Adrenal gland (tissue), 12 donors: ENCODE data around the gene CDH12. TPM values are rescaled to one million over a fixed set of nuclear protein-coding genes. Genes with fewer than 3 reads are reported as not detected.

ENCODE experiments used
- DNase-seq, 7 donors: peaks; one replicate each; pipeline ENCODE4 v3.0.0-alpha.2; 2019 to 2020
- H3K27ac ChIP-seq, 5 donors: fragments of 200-600 bp; sonication (generic) in 4 of 5; 1 replicate in 3 of 5; 2 replicates in 2 of 5; pipeline versions ENCODE4 v1.5.1 to v1.8.0; 2016 to 2020; ENCODE audit warnings: mild to moderate bottlenecking in 1 of 5
- H3K27me3 ChIP-seq: fragments of 200-600 bp; 2 replicates; pipeline ENCODE4 v1.8.0; 2021
- H3K36me3 ChIP-seq, 2 donors: fragments of 200-600 bp; replicated peaks in 1 of 2; 1 replicate in 1 of 2; 2 replicates in 1 of 2; pipeline versions ENCODE4 v1.5.1 to v1.8.0; 2018 to 2022
- H3K4me1 ChIP-seq, 2 donors: fragments of 200-600 bp; replicated peaks in 1 of 2; 1 replicate in 1 of 2; 2 replicates in 1 of 2; pipeline versions ENCODE4 v1.5.1 to v1.8.0; 2018 to 2021
- H3K4me3 ChIP-seq, 4 donors: fragments of 200-600 bp; sonication (generic) in 3 of 4; one replicate each; pipeline ENCODE4 v1.5.1; 2016 to 2018
- H3K9me3 ChIP-seq, 3 donors: fragments of 200-600 bp; sonication (generic) in 1 of 3; replicated peaks in 1 of 3; 1 replicate in 2 of 3; 2 replicates in 1 of 3; pipeline versions ENCODE4 v1.5.1 to v1.8.0; 2016 to 2021
- POLR2A ChIP-seq, 2 donors: fragments of 450-650 bp; IDR thresholded peaks; one replicate each; pipeline ENCODE4 v1.6.1; 2017; ENCODE audit warnings: antibody characterized with exemption in 2 of 2, mild to moderate bottlenecking in 2 of 2, moderate library complexity in 1 of 2
- WGBS, 4 donors: extraction: QIAGEN DNeasy Blood & Tissue Kit in 2 of 4; methylation state at CpG; one replicate each; pipeline versions ENCODE4 v1.1.5 to v1.1.7; 2013 to 2017; 5-methylcytosine and 5-hydroxymethylcytosine counted together
- intact Hi-C, 2 donors: fragments of 100-400 bp; cut with DNase I; formaldehyde crosslinking; loops; one replicate each; pipeline versions ENCODE4 v1.14.1 to v1.15.0; 2022 to 2023
- polyA plus RNA-seq, 3 donors: library from polyadenylated mRNA; stranded (reverse); fragments of 200-250 nt in 2 of 3; fragments of 350-450 nt in 1 of 3; fragmentation: Illumina TruSeq in 1 of 3; extraction: RNeasy Lipid Tissue Mini Kit (QIAGEN cat#74804) in 1 of 3; gene quantifications; one replicate each; pipeline ENCODE4 v1.2.3, GENCODE V29; 2013 to 2014
- total RNA-seq, 9 donors: library from RNA; depleted of rRNA in 4 of 9; stranded (reverse); fragments of >200 nt in 4 of 9; fragments of 120-200 nt in 1 of 9; fragmentation: NEBNext Ultra II Directional in 1 of 9; extraction: Animal tissue kit (Norgen Biotek cat#: 25700) in 1 of 9; gene quantifications; one replicate each; pipeline versions ENCODE4 v1.1.0 to v1.2.4, GENCODE V29; 2013 to 2023
- TF ChIP-seq, protein P1 (sequence below), 6 experiments: fragments of 450-650 bp in 4 of 6; fragments of 200-600 bp in 2 of 6; sonication (generic) in 1 of 6; IDR thresholded peaks; 1 replicate in 5 of 6; 2 replicates in 1 of 6; pipeline versions ENCODE4 v1.5.1 to v1.8.0; 2016 to 2021; ENCODE audit warnings: antibody characterized with exemption in 6 of 6, mild to moderate bottlenecking in 2 of 6, moderate library complexity in 1 of 6
- donor health status: healthy with polysubstance abuse.
- donor health status: Bipolar disorder and iron deficiency.
- donor health status: DM: yes; HTN: yes; CAD: no.
- donor health status: DM: no; HTN: no; CAD: no.
- donor health status: DM: no; HTN: no; CAD: no.
- donor health status: DM: yes; HTN: yes; CAD: no.

The CDH12 gene
- total and polyA plus RNA-seq, 12 donors = 0.80 to 16.5 (median 7.8) TPM

DNA sequence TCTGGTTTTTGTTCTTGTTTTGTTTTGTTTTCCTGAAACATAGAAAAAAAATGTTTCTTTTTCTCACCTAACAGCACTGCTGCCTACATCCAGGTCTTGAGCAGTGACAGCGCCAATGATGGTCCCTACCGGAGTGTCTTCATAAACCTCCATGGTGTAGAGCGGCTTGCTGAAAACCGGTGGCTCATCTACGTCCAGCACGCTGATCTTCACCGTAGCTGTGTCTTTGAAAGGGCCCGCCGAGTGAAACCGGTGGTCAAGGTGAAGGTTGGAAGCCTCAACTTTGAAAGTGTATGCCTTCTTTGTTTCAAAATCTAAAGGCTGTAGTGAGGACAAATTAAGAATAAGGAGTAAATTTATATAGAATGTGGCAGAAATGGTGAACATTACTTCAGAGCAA, 1051.0 kb downstream of the CDH12 start:
- no peak for DNase-seq
- no peaks in the 10 kb centered on the region for H3K4me1 ChIP-seq

DNA sequence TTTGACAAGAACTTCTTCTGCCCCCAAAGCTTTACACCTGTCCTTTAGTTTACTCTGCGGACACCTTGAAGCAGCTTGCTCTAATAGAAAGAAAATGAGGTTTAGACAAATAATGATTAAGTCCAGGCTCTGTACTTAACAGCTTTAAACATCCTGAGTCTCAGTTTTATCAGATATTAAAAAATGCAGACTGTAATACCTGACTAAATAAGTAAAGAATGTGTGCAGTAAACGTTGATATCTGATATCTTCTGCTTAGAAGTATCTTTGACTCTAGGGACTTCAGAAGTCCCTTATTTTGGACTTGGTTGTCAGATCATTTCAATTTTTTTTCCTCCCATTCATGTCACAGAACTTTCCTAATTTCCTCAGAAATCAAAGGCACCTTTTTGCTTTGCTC, 1060.4 kb downstream of the CDH12 start:
- H3K9me3 ChIP-seq = peaks cover 0 to 6% (median 0%) of the 10 kb centered on the region in 3 donors
- no peak overlapping the region for H3K27ac ChIP-seq
- H3K4me3 ChIP-seq = no peak overlapping the region
- no peak for DNase-seq
- no peaks in the 10 kb centered on the region for H3K27me3 ChIP-seq
- no peak for TF ChIP-seq POLR2A (IDR thresholded peaks at IDR 0.05)
- TF ChIP-seq, protein P1, sequence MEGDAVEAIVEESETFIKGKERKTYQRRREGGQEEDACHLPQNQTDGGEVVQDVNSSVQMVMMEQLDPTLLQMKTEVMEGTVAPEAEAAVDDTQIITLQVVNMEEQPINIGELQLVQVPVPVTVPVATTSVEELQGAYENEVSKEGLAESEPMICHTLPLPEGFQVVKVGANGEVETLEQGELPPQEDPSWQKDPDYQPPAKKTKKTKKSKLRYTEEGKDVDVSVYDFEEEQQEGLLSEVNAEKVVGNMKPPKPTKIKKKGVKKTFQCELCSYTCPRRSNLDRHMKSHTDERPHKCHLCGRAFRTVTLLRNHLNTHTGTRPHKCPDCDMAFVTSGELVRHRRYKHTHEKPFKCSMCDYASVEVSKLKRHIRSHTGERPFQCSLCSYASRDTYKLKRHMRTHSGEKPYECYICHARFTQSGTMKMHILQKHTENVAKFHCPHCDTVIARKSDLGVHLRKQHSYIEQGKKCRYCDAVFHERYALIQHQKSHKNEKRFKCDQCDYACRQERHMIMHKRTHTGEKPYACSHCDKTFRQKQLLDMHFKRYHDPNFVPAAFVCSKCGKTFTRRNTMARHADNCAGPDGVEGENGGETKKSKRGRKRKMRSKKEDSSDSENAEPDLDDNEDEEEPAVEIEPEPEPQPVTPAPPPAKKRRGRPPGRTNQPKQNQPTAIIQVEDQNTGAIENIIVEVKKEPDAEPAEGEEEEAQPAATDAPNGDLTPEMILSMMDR (IDR thresholded peaks at IDR 0.05) = no peak
- intact Hi-C loops = no loop called here
- 63 to 80% (median 69%) methylated on average over 2 of the region's 2 CpGs for WGBS, 4 donors
- H3K36me3 ChIP-seq = no peaks in the 10 kb centered on the region
- no peaks in the 10 kb centered on the region for H3K4me1 ChIP-seq

More for the DNA sequence above, 1051.0 kb downstream of the CDH12 start:
- Histone ChIP-seq H3K36me3 (no peaks in the 10 kb centered on the region), H3K27ac (no peak overlapping the region), H3K4me3 (no peak overlapping the region), H3K9me3 (no peaks in the 10 kb centered on the region), H3K27me3 (no peaks in the 10 kb centered on the region)
- 90 to 94% (median 93%) methylated on average over 10 of the region's 10 CpGs for WGBS, 4 donors
- intact Hi-C loops = no loop called here
- TF ChIP-seq, protein P1 (IDR thresholded peaks at IDR 0.05) = no peak
- TF ChIP-seq POLR2A (IDR thresholded peaks at IDR 0.05) = no peak

DNA sequence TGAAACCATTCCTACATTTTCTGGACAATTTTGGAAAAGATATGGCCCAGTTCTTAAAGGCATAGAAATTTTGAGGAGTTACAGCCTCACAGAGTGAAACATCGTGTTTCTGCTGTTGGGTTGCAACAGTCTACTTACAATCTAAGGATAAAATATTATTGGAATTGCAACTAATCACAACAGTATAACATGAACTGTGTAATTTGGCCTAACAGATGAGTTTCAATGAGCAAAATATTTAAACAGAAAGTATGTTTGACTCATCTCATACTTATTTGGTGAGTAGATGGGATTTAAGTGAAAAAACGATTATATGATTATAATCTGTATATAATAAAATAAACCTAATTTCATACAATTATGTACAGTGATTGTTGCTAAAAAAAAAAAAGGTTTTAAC, 1061.8 kb downstream of the CDH12 start:
- no peak overlapping the region for H3K27ac ChIP-seq
- peaks cover 0 to 6% (median 0%) of the 10 kb centered on the region in 3 donors for H3K9me3 ChIP-seq
- intact Hi-C loops = no loop called here
- TF ChIP-seq POLR2A (IDR thresholded peaks at IDR 0.05) = no peak
- TF ChIP-seq, protein P1 (IDR thresholded peaks at IDR 0.05) = no peak
- H3K4me1 ChIP-seq = no peaks in the 10 kb centered on the region
- H3K36me3 ChIP-seq = no peaks in the 10 kb centered on the region
- no peak for DNase-seq
- 78 to 82% (median 80%) methylated on average over 2 of the region's 2 CpGs for WGBS, 4 donors
- H3K27me3 ChIP-seq = no peaks in the 10 kb centered on the region
- no peak overlapping the region for H3K4me3 ChIP-seq

DNA sequence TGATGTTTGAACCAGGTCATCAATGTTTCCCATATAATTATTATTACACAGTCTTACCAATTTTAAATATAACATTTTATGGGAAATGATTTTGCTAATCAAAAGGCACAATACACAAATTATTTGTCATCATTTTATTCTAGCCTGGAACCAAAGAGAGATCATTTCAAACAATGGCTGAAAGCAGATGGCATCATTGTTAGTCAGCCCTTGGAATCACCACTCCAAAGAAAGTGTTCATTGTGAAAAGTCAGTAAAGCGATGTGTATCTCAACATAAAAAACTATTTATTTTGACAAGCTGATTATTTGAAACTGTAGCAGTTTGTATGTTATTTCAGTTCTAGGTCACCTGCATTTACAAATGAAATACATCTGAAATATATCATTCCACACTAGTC, 1068.7 kb downstream of the CDH12 start:
- Histone ChIP-seq H3K9me3 (no peaks in the 10 kb centered on the region), H3K4me3 (no peak overlapping the region), H3K36me3 (no peaks in the 10 kb centered on the region), H3K4me1 (no peaks in the 10 kb centered on the region), H3K27me3 (no peaks in the 10 kb centered on the region), H3K27ac (no peak overlapping the region)
- 91 to 100% (median 94%) methylated on average over 1 of the region's 1 CpG for WGBS, 4 donors
- TF ChIP-seq, protein P1 (IDR thresholded peaks at IDR 0.05) = no peak
- TF ChIP-seq POLR2A (IDR thresholded peaks at IDR 0.05) = no peak
- DNase-seq = no peak
- intact Hi-C loops = no loop called here
